ENCODE data around the gene APBB1IP. TPM values are rescaled to one million over a fixed set of nuclear protein-coding genes. Genes with fewer than 3 reads are reported as not detected.
"Not testable (repeated sequence)": the region's sequence is repeated elsewhere in the genome, so short reads cannot be mapped to it uniquely, and the experiment has no call there.

The APBB1IP gene
- total and polyA plus RNA-seq, 12 donors, result 0.60 to 16.1 (median 7.8) TPM

DNA sequence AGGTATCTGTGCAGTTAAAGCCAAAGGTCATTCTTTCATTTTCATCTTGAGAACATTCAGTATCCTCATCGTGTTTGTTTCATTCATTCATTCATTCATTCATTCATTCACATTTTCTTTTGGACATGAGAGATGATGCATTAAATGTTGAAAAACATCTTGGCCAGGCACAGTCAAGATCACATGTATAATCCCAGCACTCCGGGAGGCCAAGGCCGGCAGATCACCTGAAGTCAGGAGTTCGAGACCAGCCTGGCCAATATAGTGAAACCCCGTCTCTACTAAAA lies 34.3 kb downstream of the APBB1IP start:
- DNase-seq, result no peak
- WGBS, 4 donors, result 81 to 90% (median 85%) methylated on average over 5 of the region's 5 CpGs
- Histone ChIP-seq H3K4me1 (replicated peaks in 1 of 2) (no peaks in the 10 kb centered on the region), H3K27ac (no peak overlapping the region), H3K9me3 (replicated peaks in 1 of 3) (no peaks in the 10 kb centered on the region), H3K36me3 (replicated peaks in 1 of 2) (no peaks in the 10 kb centered on the region), H3K4me3 (no peak overlapping the region), H3K27me3 (no peaks in the 10 kb centered on the region)
- no peak for TF ChIP-seq POLR2A (IDR thresholded peaks at IDR 0.05)
- TF ChIP-seq, protein P1, sequence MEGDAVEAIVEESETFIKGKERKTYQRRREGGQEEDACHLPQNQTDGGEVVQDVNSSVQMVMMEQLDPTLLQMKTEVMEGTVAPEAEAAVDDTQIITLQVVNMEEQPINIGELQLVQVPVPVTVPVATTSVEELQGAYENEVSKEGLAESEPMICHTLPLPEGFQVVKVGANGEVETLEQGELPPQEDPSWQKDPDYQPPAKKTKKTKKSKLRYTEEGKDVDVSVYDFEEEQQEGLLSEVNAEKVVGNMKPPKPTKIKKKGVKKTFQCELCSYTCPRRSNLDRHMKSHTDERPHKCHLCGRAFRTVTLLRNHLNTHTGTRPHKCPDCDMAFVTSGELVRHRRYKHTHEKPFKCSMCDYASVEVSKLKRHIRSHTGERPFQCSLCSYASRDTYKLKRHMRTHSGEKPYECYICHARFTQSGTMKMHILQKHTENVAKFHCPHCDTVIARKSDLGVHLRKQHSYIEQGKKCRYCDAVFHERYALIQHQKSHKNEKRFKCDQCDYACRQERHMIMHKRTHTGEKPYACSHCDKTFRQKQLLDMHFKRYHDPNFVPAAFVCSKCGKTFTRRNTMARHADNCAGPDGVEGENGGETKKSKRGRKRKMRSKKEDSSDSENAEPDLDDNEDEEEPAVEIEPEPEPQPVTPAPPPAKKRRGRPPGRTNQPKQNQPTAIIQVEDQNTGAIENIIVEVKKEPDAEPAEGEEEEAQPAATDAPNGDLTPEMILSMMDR (IDR thresholded peaks at IDR 0.05), result no peak
- intact Hi-C loops (cut with DNase I), result no loop called here

DNA sequence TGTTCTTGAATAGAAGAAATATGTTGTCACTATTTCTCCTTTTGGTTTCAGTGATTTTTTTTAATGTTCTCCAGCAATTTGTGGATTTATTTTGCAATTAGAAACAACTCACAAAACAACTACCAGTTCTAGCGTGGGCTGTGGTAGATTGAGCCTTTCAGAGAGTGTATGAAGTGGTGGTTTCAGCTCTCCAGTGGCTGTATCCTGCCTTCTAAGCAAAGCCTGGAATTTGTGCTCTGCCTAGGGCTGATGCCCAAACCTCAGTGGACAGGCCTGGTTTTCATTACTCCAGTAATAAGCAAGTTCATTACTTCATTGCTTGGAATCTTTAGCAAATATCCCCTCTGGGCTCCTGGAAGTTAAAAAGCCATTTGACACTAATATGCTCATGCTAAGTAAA lies 35.9 kb downstream of the APBB1IP start:
- Histone ChIP-seq H3K27ac (no peak overlapping the region), H3K9me3 (replicated peaks in 1 of 3) (no peaks in the 10 kb centered on the region), H3K4me3 (no peak overlapping the region), H3K27me3 (no peaks in the 10 kb centered on the region), H3K4me1 (replicated peaks in 1 of 2) (no peaks in the 10 kb centered on the region), H3K36me3 (replicated peaks in 1 of 2) (no peaks in the 10 kb centered on the region)
- intact Hi-C loops (cut with DNase I), result no loop called here
- TF ChIP-seq, protein P1 (IDR thresholded peaks at IDR 0.05), result no peak
- no peak for TF ChIP-seq POLR2A (IDR thresholded peaks at IDR 0.05)
- DNase-seq, result no peak
- 76 to 83% (median 80%) methylated on average over 1 of the region's 1 CpG for WGBS, 4 donors

DNA sequence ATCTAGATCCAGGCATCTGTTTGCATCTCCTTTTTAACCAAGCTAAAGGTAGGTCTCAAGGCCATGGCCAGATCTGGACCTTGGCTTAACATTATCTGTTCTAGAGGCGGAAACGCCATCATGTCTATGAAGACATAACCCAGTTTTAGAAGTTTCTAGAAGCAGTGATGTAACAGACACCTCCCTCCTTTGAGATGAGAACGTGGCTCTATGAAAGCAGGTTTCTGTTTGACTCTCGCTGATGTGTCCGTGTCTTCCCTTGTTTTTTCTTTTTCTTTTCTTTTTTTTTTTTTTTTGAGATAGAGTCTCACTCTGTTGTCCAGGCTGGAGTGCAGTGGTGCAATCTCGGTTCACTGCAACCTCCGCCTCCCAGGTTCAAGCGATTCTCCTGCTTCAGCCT lies 36.7 kb downstream of the APBB1IP start:
- H3K36me3 ChIP-seq (replicated peaks in 1 of 2); DNase-seq; H3K9me3 ChIP-seq (replicated peaks in 1 of 3); intact Hi-C loops (cut with DNase I); H3K4me3 ChIP-seq; H3K27me3 ChIP-seq; H3K27ac ChIP-seq; H3K4me1 ChIP-seq (replicated peaks in 1 of 2): not testable (repeated sequence)
- 76 to 86% (median 80%) methylated on average over 8 of the region's 8 CpGs for WGBS, 4 donors

DNA sequence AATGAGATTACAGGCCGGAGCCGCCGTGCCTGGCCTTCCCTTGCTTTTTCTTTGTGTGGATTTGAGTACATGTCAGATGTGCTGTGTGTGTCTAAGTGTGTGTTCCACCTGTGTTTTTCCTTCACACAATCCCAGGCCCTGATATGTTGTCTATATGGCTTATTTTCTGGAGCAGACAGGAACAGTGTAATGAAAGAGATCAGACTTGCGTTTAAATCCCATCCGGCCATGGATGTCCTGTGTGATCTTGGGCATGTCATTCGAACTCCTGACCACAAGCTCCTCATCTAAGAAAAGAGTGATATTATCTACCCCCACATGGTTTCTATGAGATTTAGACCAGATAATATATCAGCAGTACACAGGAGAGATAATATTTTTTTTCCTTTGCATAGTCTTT lies 37.2 kb downstream of the APBB1IP start:
- 60 to 90% (median 68%) methylated on average over 6 of the region's 6 CpGs for WGBS, 4 donors
- intact Hi-C loops (cut with DNase I), result no loop called here
- H3K4me1 ChIP-seq (replicated peaks in 1 of 2), result no peaks in the 10 kb centered on the region
- TF ChIP-seq, protein P1 (IDR thresholded peaks at IDR 0.05), result no peak
- no peak for TF ChIP-seq POLR2A (IDR thresholded peaks at IDR 0.05)
- no peaks in the 10 kb centered on the region for H3K36me3 ChIP-seq (replicated peaks in 1 of 2)
- no peak overlapping the region for H3K4me3 ChIP-seq
- H3K27ac ChIP-seq, result no peak overlapping the region
- DNase-seq, result no peak
- H3K9me3 ChIP-seq (replicated peaks in 1 of 3), result no peaks in the 10 kb centered on the region
- H3K27me3 ChIP-seq, result no peaks in the 10 kb centered on the region

DNA sequence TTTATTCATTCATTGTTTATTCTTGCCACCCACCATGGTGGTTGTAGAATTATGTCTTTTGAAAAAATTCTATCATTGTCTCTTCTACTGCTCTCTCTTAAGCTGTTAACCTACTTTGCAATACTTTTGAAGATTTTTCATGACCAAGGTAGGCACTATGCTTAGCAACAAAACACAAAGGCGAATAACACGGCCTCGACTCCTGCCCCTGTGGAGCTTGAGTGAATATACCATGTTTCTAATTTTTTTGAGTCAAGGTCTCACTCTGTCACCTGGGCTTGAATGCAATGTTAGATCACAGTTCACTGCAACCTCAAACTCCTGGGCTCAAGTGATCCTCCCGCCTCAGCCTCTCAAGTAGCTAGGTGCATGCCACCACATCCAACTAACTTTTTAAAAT lies 39.4 kb downstream of the APBB1IP start:
- H3K27ac ChIP-seq, result no peak overlapping the region
- H3K9me3 ChIP-seq (replicated peaks in 1 of 3), result no peaks in the 10 kb centered on the region
- no peaks in the 10 kb centered on the region for H3K4me1 ChIP-seq (replicated peaks in 1 of 2)
- H3K4me3 ChIP-seq, result no peak overlapping the region
- H3K36me3 ChIP-seq (replicated peaks in 1 of 2), result no peaks in the 10 kb centered on the region
- intact Hi-C loops (cut with DNase I), result no loop called here
- no peak for TF ChIP-seq POLR2A (IDR thresholded peaks at IDR 0.05)
- TF ChIP-seq, protein P1 (IDR thresholded peaks at IDR 0.05), result no peak
- 88 to 96% (median 92%) methylated on average over 4 of the region's 4 CpGs for WGBS, 4 donors
- no peak for DNase-seq
- no peaks in the 10 kb centered on the region for H3K27me3 ChIP-seq
